ENCODE measurements around the gene TSPAN9.

The TSPAN9 gene

DNA sequence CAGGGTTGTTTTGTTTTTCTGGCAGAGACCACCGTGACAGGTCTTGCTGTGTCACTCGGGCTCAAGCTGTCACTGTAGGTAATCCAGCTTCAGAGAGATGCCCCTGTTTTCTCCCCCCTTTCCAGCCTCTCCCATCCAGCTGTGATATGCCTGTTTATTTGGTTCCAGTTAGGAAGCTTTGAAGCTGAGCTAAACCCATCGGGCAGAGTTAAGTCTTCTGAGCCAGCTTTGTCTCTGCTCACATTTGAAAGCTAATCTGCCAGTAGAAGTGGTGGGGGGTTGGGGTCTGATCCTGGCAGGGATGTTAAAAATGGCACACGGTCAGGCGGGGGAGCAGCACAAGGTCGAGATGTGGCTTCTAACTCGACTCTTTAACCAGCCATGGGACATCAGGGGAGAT is 130.0 kb downstream of the TSPAN9 start:
- Histone ChIP-seq H3K27me3 (replicated peaks) (no peaks in the 10 kb centered on the region), H3K4me3 (ENCODE audit: low read depth, low read length) (no peak overlapping the region), H3K27ac (no peak overlapping the region), H3K36me3 (replicated peaks) (no peaks in the 10 kb centered on the region)
- in situ Hi-C loops (cut with HindIII; ENCODE audit: low pct_ligation_motif_present, low sequenced_read_pairs): no loop called here
- DNase-seq: no peak
- TF ChIP-seq CTCF (IDR thresholded peaks at IDR 0.05; ENCODE audit: low read depth, low read length, missing control alignments): no peak

- Histone ChIP-seq H3K36me3 (replicated peaks) (no peaks in the 10 kb centered on the region), H3K4me3 (ENCODE audit: low read depth, low read length) (no peak overlapping the region), H3K27ac (no peak overlapping the region), H3K27me3 (replicated peaks) (no peaks in the 10 kb centered on the region)
- no peak for DNase-seq
- TF ChIP-seq CTCF (IDR thresholded peaks at IDR 0.05; ENCODE audit: low read depth, low read length, missing control alignments): peak; percentile 53
- in situ Hi-C loops (cut with HindIII; ENCODE audit: low pct_ligation_motif_present, low sequenced_read_pairs): no loop called here
These were observed 130.7 kb downstream of the TSPAN9 start for GRCh38 chr12:3207858-3208257.

GRCh38 chr12:3213188-3213587 is 136.0 kb downstream of the TSPAN9 start:
- no peak for DNase-seq
- Histone ChIP-seq H3K4me3 (ENCODE audit: low read depth, low read length) (no peak overlapping the region), H3K27ac (no peak overlapping the region), H3K27me3 (replicated peaks) (no peaks in the 10 kb centered on the region), H3K36me3 (replicated peaks) (no peaks in the 10 kb centered on the region)
- in situ Hi-C loops (cut with HindIII; ENCODE audit: low pct_ligation_motif_present, low sequenced_read_pairs): no loop called here
- no peak for TF ChIP-seq CTCF (IDR thresholded peaks at IDR 0.05; ENCODE audit: low read depth, low read length, missing control alignments)

DNA sequence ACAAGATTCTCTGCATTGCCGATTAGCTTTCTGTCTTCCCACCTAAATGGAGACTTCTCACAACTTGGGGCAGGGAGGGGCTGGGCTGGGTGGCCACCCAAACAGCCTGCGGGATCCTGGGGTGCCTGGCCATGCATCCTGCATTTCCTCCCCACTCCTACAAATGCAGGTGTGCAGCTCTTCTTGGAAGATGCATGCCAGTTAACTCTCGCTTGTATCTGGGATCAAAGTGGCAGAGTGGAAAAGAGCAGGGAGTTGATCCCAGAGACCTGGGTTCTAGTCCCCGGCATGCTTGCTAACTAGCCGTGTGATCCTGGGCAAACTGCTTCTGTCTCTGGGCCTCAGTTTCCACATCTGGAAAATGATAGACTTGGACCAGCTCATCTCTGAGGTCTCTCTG is 136.6 kb downstream of the TSPAN9 start:
- Histone ChIP-seq H3K27ac (no peak overlapping the region), H3K36me3 (replicated peaks) (no peaks in the 10 kb centered on the region), H3K4me3 (ENCODE audit: low read depth, low read length) (no peak overlapping the region), H3K27me3 (replicated peaks) (no peaks in the 10 kb centered on the region)
- in situ Hi-C loops (cut with HindIII; ENCODE audit: low pct_ligation_motif_present, low sequenced_read_pairs): no loop called here
- DNase-seq: no peak
- no peak for TF ChIP-seq CTCF (IDR thresholded peaks at IDR 0.05; ENCODE audit: low read depth, low read length, missing control alignments)

- Histone ChIP-seq H3K27me3 (replicated peaks) (no peaks in the 10 kb centered on the region), H3K36me3 (replicated peaks) (no peaks in the 10 kb centered on the region), H3K4me3 (ENCODE audit: low read depth, low read length) (no peak overlapping the region), H3K27ac (no peak overlapping the region)
- TF ChIP-seq CTCF (IDR thresholded peaks at IDR 0.05; ENCODE audit: low read depth, low read length, missing control alignments): no peak
- no peak for DNase-seq
- in situ Hi-C loops (cut with HindIII; ENCODE audit: low pct_ligation_motif_present, low sequenced_read_pairs): no loop called here
These were observed 137.6 kb downstream of the TSPAN9 start for GRCh38 chr12:3214526-3215365.

All from brain microvascular endothelial cell (primary cell).